Coronary artery (tissue), 2 donors: ENCODE measurements around the gene SAP30L.

Experiments used
- DNase-seq: peaks from one replicate; pipeline ENCODE4 v3.0.0-alpha.2; 2017; ENCODE audit warnings: low spot score
- H3K27ac ChIP-seq, 2 donors: fragments of 200-600 bp; sonication (generic); one replicate each; pipeline ENCODE4 v1.5.1; 2016 to 2019
- H3K4me3 ChIP-seq: fragments of 200-600 bp; sonication (generic); 2 replicates; pipeline ENCODE4 v1.5.1; 2016; ENCODE audit warnings: mild to moderate bottlenecking, moderate library complexity
- CTCF ChIP-seq: fragments of 200-600 bp; sonication (generic); IDR thresholded peaks from one replicate; pipeline ENCODE4 v1.5.1; 2019; ENCODE audit warnings: antibody characterized with exemption

The SAP30L gene

DNA sequence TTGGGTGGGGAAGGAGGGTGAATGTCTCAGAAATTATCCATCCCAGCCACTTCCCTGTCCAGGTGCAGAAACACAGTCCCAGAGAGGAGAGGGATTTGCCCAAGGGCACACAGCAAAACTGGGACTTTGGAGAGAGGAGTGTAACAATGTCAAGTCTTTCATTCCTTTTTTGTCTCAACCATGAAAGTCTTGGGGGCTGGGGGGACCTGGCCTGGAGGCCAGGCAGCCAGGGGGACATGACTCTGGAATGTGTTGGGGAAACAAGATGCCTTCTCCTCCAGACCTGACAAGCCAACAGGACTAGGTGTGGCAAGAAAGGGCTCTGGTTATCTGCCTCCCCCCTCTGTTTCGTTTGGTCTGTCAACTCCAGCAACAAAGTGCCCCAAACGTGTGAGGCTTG, 46.1 kb downstream of the SAP30L start:
- H3K4me3 ChIP-seq, result no peak overlapping the region
- no peak overlapping the region for H3K27ac ChIP-seq
- no peak for DNase-seq
- TF ChIP-seq CTCF, result no peak

- no peak overlapping the region for H3K27ac ChIP-seq
- TF ChIP-seq CTCF, result no peak
- H3K4me3 ChIP-seq, result no peak overlapping the region
- DNase-seq, result no peak
Observed at GRCh38 chr5:154493274-154493673, 47.5 kb downstream of the SAP30L start.

GRCh38 chr5:154494036-154494435, 48.2 kb downstream of the SAP30L start:
- DNase-seq, result no peak
- TF ChIP-seq CTCF, result no peak
- Histone ChIP-seq H3K27ac (no peak overlapping the region), H3K4me3 (no peak overlapping the region)

GRCh38 chr5:154498591-154498990, 52.8 kb downstream of the SAP30L start:
- no peak for DNase-seq
- TF ChIP-seq CTCF, result no peak
- Histone ChIP-seq H3K27ac (no peak overlapping the region), H3K4me3 (no peak overlapping the region)

- no peak for DNase-seq
- no peak overlapping the region for H3K4me3 ChIP-seq
- H3K27ac ChIP-seq, result no peak overlapping the region
- TF ChIP-seq CTCF, result no peak
Observed at GRCh38 chr5:154498994-154499393, 53.2 kb downstream of the SAP30L start.

DNA sequence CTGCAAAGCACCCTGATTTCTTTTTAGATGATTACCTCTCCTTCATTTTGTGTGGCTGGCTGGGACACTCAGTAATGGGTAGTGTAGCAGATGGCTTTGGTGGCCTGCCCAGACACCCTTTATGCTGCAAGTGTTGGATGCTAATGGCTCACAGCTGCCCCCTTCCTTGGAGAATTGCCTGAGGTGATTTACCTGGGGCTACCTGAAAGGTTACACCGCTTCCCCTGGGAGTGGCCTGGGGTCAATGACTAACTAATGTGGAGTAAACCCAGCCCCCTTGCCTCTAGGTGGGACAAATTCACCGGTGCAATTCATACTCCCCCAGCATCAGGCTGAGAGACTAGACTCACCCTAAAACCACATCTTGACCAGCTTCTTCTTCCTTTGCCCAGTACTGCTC, 55.8 kb downstream of the SAP30L start:
- Histone ChIP-seq H3K27ac (no peak overlapping the region), H3K4me3 (no peak overlapping the region)
- no peak for DNase-seq
- no peak for TF ChIP-seq CTCF

DNA sequence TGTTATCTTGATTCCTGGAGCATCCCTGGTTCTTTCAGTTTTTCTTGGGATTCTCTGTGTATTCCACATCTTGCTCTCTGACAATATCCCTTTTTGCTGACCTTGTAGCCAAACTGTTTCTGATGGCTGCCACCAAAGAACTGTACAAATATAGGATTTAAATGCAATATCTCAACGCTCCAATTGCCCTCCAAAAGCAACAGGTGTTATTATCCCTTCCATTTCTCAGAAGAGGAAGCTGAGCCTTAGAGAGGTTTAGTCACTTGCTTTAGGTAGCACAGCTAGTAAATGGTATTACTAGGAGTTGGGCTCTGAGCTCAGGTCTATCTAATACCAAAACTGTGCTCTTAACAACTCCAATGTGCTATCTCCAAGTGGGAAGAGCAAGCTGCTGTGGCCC, 56.4 kb downstream of the SAP30L start:
- TF ChIP-seq CTCF, result no peak
- no peak overlapping the region for H3K4me3 ChIP-seq
- DNase-seq, result no peak
- no peak overlapping the region for H3K27ac ChIP-seq
